NCI-H146 treated with DMSO at 0.1 percent for 48 hours (cell line): Measurements from ENCODE around the gene NEU4.
"Not testable (repeated sequence)": the region's sequence is repeated elsewhere in the genome, so short reads cannot be mapped to it uniquely, and the experiment has no call there.

Experiments used
- DNase-seq: peaks from one replicate; lab custom pipeline; 2025; ENCODE audit not compliant: unreplicated experiment; lab: John Stamatoyannopoulos, UW

Gene NEU4, protein sequence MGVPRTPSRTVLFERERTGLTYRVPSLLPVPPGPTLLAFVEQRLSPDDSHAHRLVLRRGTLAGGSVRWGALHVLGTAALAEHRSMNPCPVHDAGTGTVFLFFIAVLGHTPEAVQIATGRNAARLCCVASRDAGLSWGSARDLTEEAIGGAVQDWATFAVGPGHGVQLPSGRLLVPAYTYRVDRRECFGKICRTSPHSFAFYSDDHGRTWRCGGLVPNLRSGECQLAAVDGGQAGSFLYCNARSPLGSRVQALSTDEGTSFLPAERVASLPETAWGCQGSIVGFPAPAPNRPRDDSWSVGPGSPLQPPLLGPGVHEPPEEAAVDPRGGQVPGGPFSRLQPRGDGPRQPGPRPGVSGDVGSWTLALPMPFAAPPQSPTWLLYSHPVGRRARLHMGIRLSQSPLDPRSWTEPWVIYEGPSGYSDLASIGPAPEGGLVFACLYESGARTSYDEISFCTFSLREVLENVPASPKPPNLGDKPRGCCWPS

DNA sequence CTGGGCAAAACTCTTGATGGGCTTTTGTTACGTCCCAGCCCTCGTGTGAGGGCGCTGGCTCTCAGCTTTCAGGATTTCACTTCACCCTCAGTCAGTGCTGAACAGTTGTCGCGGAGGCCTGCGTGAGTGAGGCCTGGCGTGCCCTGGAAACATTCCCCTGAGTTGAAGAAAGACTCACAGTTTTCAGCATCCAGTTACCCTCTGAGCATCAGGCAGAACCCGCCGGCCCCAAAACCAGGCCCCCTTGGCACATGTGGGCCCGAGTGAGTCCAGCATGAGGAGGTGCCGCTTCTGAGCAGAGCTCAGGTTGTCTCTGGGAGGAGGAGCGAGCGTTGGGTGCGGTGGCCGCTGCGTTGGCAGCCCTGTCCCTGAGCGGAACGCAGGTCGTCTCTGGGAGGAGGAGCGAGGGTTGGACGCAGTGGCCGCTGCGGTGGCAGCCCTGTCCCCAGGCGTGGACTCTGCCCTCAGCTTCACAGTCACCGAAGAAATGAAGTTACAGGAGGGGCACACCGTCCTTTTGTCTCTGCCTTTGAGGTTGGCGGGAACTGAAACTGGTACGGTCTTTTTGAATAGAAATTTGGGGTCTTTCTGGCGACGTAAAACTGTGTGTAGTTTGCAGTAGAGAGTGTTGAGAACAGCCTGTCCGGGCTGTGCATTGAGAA is at the start of gene NEU4:
TSS of gene NEU4 (plus strand) at position 473 of the 662 bp plus-strand sequence. CDS start 5,292 bp downstream, outside the sequence.
- DNase-seq = no peak

DNA sequence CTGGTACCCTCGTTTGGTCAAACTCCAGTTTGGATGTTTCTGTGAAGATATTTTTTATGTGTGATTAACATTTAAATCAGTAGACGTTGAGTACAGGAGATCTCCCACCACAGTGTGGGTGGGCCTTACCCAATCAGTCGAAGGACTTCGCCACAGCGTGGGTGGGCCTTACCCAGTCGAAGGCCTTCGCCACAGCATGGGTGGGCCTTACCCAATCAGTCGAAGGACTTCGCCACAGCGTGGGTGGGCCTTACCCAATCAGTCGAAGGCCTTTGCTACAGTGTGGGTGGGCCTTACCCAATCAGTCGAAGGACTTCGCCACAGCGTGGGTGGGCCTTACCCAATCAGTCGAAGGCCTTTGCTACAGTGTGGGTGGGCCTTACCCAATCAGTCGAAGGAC is 49.1 kb upstream of the NEU4 start:
- not testable (repeated sequence) for DNase-seq

DNA sequence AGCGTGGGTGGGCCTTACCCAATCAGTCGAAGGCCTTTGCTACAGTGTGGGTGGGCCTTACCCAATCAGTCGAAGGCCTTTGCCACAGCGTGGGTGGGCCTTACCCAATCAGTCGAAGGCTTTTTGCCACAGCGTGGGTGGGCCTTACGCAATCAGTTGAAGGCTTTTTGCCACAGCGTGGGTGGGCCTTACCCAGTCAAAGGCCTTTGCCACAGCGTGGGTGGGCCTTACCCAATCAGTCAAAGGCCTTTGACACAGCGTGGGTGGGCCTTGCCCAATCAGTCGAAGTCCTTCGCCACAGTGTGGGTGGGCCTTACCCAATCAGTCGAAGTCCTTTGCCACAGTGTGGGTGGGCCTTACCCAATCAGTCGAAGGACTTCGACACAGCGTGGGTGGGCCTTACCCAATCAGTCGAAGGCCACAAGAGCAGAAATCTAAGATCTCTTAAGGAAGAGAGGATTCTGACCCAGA is 48.7 kb upstream of the NEU4 start:
- DNase-seq = no peak

DNA sequence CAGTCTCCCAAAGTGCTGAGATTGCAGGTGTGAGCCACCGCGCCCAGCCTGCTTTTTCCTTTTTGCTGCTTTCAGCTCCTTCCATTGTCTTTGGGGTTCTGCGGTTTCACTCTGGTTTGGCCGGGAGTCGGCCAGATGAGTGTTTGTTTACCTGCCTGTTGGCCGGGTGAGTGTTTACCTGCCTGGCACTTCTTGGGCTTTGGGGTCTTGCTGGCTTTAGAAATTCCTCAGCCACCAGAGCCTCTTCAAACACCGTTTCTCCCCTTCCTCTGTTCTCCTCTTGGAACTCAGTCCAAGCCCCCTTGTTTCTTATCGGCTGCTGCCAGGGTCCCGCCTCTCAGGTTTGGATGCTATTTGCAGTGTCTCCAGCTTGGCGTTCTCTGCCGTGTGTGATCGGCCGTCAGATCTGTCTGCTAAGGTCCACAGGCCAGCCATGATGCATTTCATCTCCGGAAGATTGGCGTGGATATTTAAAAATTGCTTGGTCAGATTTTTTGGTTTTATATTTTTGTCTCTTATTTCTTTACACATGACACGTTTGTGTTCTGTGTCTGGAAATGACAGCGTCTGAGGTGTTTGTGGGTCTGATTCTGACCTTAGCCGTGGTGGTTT is 46.6 kb upstream of the NEU4 start:
- no peak for DNase-seq

DNA sequence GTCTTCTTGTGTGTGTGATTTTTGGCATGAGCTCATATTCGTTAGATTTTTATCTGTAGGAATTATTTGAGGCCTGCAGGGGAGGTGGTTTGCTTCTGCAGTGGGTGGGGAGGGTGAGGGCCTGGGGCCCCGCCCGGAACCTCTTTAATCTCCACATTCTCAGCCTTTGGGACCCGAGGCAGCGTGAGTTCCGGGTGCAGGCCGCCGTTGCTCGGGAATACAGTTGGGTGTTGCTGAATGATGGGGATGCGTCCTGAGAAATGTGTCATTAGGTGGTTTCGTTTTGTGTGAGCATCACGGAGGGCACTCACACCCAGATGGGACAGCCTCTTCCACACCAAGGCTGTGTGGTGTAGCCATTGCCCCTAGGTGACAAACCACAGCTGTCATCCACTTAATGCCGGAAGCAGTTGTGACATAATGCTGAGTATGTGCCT is 46.0 kb upstream of the NEU4 start:
- no peak for DNase-seq

DNA sequence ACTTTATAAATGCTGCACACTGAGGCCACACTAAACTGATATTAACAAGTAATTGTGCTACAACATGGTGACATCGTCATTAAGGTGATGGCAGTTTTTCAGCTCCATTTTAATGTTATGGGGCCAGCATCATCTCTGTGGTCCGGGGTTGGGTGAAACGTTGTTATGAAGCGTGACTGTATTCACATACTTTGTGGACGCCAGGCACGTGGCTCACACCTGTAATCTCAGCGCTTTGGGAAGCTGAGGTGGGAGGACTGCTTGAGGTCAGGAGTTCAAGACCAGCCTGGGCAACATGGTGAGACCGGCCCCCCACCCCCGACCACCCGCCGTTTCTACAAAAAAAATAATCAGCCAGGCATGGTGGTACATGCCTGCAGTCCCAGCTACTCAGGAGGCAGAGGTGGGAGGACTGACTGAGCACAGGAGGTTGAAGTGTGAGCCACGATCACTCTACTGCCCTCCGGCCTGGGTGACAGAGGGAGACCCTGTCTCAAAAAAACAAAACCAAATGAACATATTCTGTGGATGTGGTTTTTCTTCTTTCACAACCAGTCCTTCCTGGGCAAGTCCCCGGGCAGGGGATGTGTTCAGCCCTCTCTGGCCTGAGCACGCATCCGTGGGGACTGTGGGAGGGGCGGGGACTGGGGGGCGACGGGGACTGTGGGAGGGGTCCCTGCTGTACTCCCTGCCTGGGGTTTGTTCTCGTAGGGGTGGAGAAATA is 45.3 kb upstream of the NEU4 start:
- DNase-seq = no peak

DNA sequence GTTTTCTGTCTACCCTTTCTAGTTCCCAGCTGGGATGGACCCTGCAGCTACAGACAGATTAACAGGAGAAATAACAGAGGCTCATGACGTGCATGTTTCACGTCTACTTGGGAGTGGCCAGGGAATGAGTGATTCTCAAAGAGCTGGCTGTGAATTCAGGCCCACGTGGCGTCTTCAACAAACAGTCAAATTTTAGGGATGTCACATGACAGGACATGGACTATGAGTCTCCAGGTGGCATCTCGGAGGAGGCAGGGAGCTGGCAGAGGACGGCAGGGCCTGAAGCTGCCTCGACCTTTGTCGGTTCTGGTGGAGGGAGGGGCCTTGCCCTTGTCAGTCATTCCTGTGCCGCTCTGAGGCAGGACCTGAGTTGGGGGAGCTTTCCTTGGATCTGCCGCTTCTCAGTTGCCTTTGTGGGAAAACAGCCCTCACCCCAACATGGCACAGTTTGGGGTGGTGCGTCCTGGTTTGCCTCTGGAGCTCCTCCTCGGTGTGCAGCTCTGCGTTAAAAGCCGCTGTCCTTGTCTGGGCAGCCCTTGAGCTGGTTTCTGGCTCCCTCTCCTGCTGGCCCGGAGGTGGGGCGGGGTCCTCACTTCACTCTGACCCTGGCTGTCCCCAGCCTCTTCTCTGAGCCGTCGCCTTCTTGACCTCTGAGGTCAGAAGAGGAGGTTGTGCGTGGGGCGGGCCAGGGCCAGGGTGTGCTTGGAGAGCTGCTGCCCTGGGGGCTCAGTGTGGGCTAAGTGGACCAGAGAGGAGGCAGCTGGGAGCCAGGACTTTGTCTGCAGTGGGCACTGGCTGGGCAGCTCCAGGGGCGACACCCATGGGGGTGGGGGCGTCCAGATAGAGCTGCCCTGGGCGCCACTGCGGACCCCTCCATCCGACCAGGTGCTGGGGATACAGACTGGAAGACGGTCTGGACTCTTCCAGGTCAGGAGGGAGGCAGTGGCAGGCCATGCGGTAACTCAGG is 44.4 kb upstream of the NEU4 start:
- no peak for DNase-seq

DNA sequence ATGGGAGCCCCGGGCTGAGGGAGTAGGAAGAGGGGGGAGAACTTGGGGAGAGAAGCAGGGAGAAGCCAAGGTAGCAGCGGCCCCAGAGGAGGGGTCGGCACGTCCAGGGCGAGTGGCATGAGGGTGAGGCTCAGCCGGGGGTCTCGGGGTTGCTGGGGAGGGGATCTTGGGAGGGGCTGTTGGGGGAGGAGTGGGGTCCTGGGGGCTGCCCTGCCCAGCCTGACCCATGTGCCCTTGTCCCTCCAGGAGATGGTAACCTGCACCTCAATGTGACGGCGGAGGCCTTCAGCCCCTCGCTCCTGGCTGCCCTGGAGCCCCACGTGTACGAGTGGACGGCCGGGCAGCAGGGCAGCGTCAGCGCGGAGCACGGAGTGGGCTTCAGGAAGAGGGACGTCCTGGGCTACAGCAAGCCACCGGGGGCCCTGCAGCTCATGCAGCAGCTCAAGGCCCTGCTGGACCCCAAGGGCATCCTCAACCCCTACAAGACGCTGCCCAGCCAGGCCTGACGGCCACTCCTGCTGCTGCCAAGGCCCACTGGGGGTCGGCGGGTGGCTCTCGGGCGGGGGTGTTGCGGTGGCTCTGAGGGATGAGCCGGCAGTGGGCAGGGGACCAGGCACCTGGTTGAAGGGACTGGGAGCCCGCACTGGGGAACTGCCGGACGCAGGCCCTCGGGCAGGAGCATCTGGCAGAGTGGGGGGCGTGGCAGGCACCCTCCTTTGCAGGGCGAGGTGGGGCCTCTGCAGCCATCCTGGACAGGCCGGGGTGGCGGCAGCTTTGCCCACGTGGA is 41.3 kb upstream of the NEU4 start:
- no peak for DNase-seq

DNA sequence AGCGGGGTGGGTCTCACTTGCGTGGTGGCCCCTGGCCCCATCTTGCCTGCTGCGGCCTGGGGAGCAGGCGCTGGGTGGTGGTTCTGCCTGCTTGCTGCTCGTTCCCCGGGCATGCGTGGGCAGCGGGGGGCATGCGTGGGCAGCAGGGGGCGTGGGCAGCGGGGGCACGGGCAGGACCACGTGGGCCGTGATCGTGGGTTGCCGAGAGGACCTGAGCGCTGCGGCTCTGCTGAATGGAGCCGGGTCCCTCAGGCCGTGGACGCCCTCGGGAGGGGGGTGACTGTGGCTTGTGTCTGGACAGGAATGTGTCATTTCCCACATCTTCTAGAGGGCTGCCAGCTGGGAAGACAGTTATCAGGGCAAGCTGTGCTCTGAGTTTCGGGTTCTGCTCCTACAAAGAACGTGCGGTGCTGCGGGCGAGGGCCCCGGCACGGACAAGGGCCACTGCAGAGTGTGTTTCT is 40.7 kb upstream of the NEU4 start:
- DNase-seq = no peak

DNA sequence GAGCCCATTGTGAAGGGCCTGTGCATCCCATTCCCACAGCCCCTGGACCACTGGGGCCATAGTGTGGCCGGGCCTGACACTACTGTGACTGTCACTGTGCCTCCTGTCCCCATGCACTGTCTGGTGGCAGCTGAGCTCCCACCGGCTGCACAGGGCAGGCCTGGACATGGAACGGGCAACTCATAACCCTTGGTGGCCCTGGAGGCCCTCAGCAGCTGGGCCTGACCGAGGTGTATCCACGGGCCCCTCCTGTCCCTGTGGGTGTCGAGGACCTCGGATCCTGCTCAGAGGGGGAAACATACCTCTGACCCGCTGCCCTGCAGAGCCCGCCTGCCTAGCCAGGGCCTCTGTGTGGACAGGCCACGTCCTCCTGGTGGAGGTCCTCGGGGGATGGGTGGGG is 40.1 kb upstream of the NEU4 start:
- DNase-seq = no peak

DNA sequence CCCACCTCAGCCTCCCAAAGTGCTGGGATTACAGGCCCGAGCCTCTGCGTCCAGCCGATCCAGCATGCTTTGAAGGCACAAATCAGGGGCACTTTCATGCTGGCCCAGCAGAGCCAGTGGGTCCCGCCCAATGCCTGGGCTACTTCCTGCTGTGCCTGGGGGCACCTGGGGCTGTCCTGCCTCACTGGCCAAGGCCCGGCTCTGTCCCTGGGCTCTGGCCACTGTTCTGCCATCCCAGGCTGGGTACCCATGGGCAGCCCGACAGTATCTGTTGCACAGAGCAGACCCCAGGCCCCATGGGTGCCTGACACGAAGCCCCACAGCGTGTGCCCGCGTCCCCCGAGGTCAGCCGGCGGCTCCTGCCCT is 39.2 kb upstream of the NEU4 start:
- no peak for DNase-seq

DNA sequence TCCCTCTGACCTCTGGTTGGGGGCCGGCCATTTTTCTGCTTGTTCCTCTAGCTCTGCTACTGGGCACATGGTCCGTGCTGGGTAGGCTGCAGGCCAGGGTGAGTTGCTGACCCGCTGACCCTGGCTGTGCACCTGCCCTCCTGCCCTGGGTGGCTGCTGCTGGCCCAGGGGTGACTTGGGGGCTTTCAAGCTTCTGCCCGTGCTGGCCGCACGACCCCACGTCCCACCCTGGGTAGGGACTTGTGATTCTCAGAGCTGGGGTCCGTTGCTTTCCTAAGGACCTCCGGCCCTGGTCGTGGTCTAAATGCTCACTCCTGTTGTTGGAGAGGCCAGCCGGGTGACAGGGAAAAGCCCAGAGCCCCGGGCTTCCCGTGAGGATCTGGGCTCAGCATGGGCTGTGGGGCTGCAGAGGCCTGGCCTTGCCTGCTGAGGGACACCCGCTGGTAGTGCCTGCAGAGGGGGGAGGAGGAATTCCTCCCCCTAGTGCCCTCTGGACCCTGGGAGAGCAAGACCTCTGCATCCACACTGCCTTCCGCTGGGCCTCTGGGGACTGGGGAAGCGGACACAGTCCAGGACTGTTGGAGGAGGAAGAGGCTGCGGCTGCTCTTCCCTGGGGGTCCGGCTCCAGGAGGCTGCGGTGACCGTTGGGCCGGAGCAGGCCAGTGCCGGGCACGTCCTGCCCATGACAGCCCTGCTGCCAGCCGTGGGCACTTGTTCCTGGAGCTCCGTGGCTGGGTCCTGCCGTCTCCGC is 38.6 kb upstream of the NEU4 start:
- no peak for DNase-seq

DNA sequence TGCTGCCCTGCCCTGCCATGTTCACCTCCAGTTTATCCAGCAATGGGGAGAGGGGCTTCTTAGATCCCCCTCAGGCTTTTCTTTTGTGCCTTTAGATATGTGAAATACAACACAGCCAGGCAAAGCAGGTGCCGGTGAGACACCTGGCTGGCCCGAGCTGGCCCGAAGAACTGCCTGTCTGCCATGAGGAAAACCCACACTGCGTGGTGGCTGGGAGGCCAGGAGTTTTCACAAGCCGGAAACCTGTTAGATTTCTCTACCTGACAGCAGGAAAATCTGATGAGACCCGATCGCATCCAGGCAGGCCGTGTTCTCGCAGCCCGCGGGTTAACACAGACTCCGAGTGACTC is 38.1 kb upstream of the NEU4 start:
- no peak for DNase-seq

DNA sequence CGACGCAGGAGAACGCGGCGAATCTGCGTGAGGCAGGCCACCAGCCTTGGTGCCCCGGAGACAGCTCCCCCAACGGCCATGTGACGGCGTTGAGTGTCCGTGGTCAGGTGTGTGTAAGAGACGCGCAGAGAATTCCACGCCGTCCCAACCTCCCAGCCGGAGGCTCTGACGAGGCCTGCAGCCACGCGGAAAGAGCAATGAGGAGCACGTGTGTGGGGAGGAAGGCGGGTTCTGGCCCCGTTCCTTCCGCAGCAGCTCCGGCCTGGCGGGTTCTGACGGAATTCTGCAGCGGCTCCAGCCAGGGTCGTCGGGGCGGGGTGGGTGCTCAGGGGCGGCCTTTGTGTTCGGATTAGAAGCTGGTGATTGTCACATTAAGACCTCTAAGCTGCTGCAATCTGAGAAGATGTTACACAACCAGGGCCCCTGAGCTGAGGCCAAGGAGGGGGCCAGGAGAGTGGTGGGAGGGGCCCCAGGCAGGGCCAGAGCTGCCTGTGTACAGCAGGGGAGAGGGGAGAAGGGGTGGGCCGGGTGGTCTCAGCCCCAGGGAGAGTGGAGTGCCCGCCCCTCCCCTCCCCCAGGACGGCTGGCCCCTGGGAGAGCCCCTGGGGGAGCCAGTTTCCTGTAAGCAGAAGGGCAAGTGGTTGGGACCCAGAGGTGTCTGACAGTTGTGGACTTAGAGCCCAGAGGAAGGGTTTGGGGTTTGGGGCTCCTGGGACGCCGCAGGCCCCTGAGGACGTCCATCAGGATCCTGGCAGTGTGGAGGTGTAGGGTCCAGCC is 37.5 kb upstream of the NEU4 start:
- no peak for DNase-seq

DNA sequence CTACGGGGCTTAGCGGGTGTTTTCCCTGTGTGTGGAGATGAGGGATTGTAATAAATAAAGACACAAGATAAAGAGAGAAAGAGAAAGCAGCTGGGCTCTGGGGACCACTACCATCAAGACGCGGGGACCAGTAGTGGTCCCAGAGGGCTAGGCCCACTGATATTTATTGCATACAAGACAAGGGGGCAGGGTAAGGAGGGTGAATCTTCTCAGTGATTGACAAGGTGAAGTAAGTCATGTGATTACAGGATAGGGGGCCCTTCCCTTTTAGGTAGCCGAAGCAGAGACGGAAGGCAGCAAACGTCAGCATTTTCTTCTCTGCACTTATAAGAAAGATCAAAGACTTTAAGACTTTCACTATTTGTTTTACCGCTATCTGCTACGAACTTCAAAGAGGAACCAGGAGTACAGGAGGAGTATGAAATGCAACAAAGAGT is 36.9 kb upstream of the NEU4 start:
- no peak for DNase-seq

DNA sequence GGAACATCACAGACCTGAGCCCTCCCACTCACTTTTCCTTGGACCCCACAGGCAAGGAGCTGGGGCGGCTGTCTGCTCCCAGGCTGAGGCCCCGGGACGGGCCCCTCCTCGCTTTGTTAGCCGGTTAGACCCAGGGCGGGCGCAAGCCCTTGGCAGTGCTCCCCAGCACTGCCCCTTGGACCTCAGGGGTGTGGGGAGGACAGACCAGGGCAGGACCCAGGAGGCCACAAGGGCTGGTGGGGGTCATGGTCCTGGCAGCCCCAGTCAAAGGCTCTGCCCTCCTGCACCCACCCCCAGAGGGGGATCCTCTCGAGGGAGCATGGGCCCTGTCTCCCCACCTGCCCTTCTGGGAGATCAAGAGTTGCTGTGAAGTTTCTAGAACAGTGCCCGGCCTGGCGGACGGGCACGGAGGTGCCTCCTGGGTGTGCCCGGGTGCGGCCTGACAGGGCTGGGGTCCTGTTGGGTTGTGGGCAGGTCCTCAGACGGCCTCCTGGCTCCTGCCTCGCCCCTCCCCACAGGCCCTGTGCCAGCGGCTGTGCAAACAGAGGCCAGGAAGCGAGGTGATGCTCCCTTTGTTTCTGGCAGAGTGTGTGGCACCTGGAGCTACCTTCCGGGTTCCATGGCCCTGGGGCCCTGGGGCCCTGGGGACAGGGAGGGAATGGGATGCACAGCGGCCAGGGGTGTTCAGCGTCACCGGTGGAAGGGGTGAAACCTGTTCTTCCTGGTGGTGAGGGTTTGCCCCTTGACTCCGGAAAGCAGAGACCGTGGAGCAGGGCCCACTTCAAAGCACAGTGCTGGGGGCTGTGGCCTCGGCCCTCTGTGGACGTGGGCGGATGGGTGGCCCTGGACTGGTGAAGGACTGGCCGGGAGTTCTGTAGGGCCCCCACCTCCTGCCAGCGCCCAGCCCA is 35.2 kb upstream of the NEU4 start:
- DNase-seq = peak; percentile 26
